ENCODE results near the gene AGBL4.
"Not testable (repeated sequence)": the region's sequence is repeated elsewhere in the genome, so short reads cannot be mapped to it uniquely, and the experiment has no call there.

The AGBL4 gene

DNA sequence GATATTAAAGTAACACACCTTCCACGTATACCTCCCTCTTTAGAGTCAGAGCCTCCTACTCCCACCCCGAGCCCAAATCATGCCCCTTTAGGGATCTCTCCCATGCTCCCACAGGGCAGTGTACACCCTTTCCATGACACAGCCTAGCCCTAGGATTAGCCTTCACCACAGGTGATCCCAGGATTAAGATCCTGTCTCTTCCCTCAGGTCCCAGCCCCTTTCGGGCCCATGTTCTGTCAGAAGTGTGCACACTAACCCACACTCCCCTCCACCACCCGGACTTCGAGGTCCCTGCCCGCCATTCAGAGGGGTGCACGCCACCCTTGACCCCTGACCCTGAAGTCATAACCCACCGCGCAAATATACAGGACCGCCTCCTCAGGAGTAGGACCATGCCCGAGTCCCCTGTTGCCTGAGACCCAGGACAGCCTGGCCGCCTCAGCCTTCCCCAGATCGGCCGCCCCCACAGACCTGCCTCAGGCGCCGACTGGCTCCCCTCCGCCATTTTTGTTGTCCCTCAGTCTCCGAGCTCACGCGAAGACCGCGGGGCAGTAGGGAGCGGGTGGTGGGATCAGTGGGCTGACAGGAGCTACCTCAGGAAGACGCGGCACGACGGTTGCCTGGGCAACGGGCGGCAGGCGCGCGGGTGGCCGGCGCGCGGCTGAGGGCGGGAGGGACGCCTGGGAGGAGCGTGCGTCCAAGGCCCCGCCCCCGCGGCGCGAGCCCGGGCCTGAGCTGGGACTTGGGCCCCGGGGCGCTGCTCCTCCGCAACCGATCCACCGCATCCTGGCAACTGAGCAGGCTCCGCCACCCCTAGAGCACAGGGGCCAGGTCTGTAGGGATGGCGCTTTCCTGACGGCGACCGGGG is at the start of gene AGBL4:
AGBL4 (minus strand) TSS at position 663 of the 868 bp plus-strand sequence.
- no peak for DNase-seq (ENCODE audit: extremely low read depth in 1 of 2, low read depth in 1 of 2)

GRCh38 chr1:50066806-50067205 is 43.1 kb upstream of the AGBL4 start:
- no peak for DNase-seq (ENCODE audit: extremely low read depth in 1 of 2, low read depth in 1 of 2)

GRCh38 chr1:50060279-50060678 is 36.5 kb upstream of the AGBL4 start:
- DNase-seq (ENCODE audit: extremely low read depth in 1 of 2, low read depth in 1 of 2), result no peak

DNA sequence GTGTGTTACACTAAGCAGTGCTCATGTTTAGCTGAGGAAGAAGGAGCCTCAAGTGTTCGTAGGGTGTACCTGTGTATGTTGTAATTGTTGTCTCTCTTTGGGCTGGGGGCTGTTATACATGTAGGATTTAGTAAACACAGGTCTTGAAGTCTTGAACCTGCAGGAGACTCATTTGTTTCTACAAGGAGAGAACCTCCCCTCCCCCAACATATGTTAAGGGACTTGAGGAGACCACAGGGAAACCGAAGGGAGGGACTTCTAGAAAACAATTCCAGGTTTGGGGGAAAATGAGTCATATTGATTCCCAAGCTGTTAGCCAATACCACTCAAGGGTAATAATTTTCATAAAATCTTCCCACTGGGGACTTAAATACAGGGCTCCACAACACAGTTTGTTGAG is 25.0 kb upstream of the AGBL4 start:
- no peak for DNase-seq (ENCODE audit: extremely low read depth in 1 of 2, low read depth in 1 of 2)

DNA sequence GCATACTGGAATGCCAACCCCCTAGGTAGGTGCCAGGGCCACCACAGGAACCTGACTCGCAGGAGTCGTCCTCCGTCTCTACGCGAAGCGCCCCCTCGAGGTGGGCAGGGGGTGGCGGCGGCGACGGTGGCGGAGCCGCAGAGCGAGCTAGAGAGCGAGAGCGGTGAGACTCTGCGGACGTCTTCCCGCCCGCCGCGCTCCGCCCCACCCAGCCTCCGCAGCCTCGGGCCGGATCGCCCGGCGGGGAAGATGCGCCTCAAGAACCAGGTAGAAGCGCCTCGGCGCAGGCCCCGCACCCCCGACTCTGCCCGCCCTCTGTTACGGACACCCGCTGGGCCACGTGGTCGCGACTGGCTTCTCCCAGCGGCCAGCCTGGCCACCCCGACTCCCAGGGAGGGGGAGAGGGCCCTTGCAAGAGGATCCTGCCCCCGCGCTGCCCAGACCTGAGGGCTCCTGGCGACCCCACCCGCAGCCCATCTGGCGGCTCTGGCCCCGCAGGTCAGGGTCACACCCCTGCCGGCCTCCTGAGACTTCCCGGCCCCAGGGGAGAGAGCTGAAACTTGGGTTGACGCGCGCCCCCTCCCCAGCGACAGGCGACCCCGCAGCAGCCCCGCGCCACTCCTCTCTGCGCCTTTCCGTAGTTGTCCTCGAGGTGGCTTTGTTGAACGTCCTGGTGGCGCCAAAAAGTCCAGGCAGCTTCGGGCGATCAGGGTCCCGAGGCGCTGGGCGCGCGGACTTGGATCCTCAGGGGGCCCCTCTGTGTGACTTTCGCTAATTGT is 24.4 kb upstream of the AGBL4 start:
- no peak for DNase-seq (ENCODE audit: extremely low read depth in 1 of 2, low read depth in 1 of 2)

GRCh38 chr1:50038237-50038809 is 14.6 kb upstream of the AGBL4 start:
- DNase-seq (ENCODE audit: extremely low read depth in 1 of 2, low read depth in 1 of 2), result no peak

DNA sequence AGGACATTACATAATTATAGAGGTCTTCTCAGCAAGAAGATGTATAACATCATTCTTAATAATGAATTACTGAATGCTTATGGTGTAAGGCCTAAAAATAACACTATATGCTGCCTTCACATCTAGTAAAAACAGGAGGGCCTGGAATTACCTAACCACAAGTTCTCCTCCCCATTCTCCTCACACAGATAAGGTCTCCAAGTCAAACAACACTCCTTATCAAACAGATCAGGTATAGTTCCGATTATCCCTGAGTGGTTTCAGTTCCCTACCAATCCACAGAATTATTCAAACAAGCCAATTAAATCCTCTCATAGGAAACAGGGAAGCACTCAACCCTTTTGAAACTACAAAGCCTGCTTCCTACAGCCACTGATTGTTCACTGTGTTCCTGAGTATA is 4.0 kb upstream of the AGBL4 start:
- no peak for DNase-seq (ENCODE audit: extremely low read depth in 1 of 2, low read depth in 1 of 2)

- no peak for DNase-seq (ENCODE audit: extremely low read depth in 1 of 2, low read depth in 1 of 2)
Observed at GRCh38 chr1:49995734-49996133, 28.0 kb downstream of the AGBL4 start.

GRCh38 chr1:49971088-49971487 is 52.7 kb downstream of the AGBL4 start:
- DNase-seq (ENCODE audit: extremely low read depth in 1 of 2, low read depth in 1 of 2), result no peak

GRCh38 chr1:49951385-49951784 is 72.4 kb downstream of the AGBL4 start:
- no peak for DNase-seq (ENCODE audit: extremely low read depth in 1 of 2, low read depth in 1 of 2)

GRCh38 chr1:49915301-49915700 is 108.5 kb downstream of the AGBL4 start:
- not testable (repeated sequence) for DNase-seq (ENCODE audit: extremely low read depth in 1 of 2, low read depth in 1 of 2)

- no peak for DNase-seq (ENCODE audit: extremely low read depth in 1 of 2, low read depth in 1 of 2)
Observed at GRCh38 chr1:49906365-49906764, 117.4 kb downstream of the AGBL4 start.

DNA sequence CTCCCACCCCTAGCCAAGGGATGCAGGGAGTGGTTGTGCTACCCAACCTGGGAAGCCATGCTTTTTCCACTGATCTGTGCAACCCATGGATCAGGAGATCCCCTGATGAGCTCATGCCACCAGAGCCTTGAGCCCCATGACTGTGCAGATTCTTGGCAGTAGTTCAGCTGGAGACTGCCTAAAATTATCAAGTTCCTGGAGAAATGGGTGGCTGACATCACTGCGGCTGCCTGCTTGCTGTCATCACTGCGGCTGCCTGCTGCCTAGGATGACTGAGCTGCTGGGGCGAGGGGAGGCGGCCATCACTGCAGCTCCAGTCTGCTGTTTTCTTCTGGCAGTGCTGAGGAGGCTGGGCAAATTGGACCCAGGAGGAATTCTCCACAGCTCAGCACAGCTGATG is 159.2 kb downstream of the AGBL4 start:
- DNase-seq (ENCODE audit: extremely low read depth in 1 of 2, low read depth in 1 of 2), result no peak

DNA sequence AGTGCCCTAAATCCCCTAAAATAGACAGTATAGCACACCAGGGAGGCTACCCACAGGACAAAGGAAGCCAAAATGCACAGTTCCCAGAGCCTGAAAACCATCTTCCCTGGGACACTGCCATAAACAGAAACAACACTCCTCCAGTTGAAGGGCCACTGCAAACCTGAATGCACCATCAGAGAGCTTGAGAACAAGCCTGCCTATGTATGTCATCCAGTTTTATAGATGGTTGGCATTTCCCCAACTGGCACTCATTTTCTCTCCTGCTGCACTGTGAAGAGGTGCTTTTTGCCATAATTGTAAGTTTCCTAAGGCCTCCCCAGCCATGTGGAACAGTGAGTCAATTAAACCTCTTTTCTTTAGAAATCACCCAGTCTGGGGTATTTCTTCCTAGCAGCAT is 169.0 kb downstream of the AGBL4 start:
- no peak for DNase-seq (ENCODE audit: extremely low read depth in 1 of 2, low read depth in 1 of 2)

DNA sequence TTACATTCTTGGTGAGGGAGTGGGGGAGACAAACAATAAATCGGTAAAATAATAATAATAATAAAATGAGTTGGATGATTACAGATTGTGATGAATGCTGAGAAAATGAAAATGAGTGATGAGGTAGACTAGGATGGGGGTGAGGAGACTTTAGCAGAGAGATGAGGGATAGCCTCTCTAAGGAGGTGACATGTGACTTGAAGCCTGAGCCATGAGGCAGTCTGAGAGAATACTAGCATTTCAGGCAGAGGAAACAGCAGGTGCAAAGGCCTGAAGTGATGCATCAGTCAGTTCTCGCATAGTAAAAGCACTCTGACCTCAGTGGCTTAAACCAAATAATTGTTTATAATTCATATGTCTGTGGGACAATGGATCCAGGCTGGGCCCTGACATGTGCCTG is 181.2 kb downstream of the AGBL4 start:
- DNase-seq (ENCODE audit: extremely low read depth in 1 of 2, low read depth in 1 of 2), result no peak

- DNase-seq (ENCODE audit: extremely low read depth in 1 of 2, low read depth in 1 of 2), result no peak
Observed at GRCh38 chr1:49841767-49842166, 182.0 kb downstream of the AGBL4 start.

GRCh38 chr1:49824261-49824660 is 199.5 kb downstream of the AGBL4 start:
- no peak for DNase-seq (ENCODE audit: extremely low read depth in 1 of 2, low read depth in 1 of 2)

DNA sequence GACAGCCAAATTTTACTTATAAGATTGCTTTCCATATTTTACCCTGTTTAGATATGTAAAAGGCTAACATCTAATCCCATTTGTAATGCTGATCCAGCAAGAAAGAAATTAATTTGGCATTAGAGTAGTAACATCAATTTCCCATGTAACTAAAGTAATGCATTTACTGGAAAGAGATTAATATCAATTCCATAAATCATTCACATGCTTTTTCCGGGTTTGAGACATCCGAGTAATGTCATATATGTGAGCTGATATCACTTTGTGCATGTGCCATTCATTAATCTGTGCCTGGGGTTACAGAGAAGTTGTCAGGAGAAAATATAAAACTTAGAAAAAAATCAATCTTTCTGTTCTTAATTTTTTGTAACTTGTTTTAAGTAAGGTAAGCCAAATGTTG is 206.1 kb downstream of the AGBL4 start:
- no peak for DNase-seq (ENCODE audit: extremely low read depth in 1 of 2, low read depth in 1 of 2)

DNA sequence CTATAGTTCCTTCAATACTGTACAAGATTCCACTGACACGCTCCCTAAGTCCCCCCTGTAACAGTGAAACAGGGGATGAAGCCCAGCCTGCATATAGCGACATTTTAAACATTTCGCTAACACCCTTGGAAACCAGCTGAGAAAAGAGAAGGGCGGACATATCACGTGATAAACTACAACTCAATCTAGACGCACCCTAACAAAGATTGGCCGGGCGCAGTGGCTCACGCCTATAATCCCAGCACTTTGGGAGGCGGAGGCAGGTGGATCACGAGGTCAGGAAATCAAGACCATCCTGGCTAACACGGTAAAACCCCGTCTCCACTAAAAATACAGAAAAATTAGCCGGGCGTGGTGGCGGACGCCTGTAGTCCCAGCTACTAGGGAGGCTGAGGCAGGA is 236.7 kb downstream of the AGBL4 start:
- not testable (repeated sequence) for DNase-seq (ENCODE audit: extremely low read depth in 1 of 2, low read depth in 1 of 2)

GRCh38 chr1:49765034-49765433 is 258.7 kb downstream of the AGBL4 start:
- no peak for DNase-seq (ENCODE audit: extremely low read depth in 1 of 2, low read depth in 1 of 2)

GRCh38 chr1:49738118-49738517 is 285.6 kb downstream of the AGBL4 start:
- DNase-seq (ENCODE audit: extremely low read depth in 1 of 2, low read depth in 1 of 2), result not testable (repeated sequence)

GRCh38 chr1:49728377-49728776 is 295.4 kb downstream of the AGBL4 start:
- no peak for DNase-seq (ENCODE audit: extremely low read depth in 1 of 2, low read depth in 1 of 2)
